SK-N-MC (cell line): ENCODE data around the gene DPH7.
"Not testable (repeated sequence)": the region's sequence is repeated elsewhere in the genome, so short reads cannot be mapped to it uniquely, and the experiment has no call there.

ENCODE experiments used
- DNase-seq: peaks from one replicate; pipeline ENCODE4 v3.0.0-alpha.2; 2011; ENCODE audit warnings: low read depth, low spot score
- H3K27ac ChIP-seq: fragments of 200-600 bp; sonication (generic); 2 replicates; pipeline ENCODE4 v1.5.1; 2016; ENCODE audit warnings: mixed run types
- H3K36me3 ChIP-seq: fragments of 200-600 bp; sonication (generic); 2 replicates; pipeline ENCODE4 v1.6.1; 2017; ENCODE audit warnings: antibody characterized with exemption, low read length, mixed read lengths; ENCODE audit not compliant: insufficient read depth
- H3K4me3 ChIP-seq: fragments of 200-600 bp; sonication (generic); 2 replicates; pipeline ENCODE4 v1.5.1; 2016
- H3K9ac ChIP-seq: fragments of 200-600 bp; sonication (generic); 2 replicates; pipeline ENCODE4 v1.8.0; 2017; ENCODE audit warnings: mixed run types, mixed read lengths; ENCODE audit not compliant: insufficient read length
- H3K9me3 ChIP-seq: fragments of 200-600 bp; sonication (generic); 2 replicates; pipeline ENCODE4 v1.6.1; 2017; ENCODE audit warnings: low read depth, mild to moderate bottlenecking, antibody characterized with exemption, low read length, moderate library complexity, mixed read lengths
- EZH2 ChIP-seq: fragments of 200-600 bp; sonication (generic); IDR thresholded peaks from one replicate; pipeline ENCODE4 v1.6.1; 2017; ENCODE audit warnings: antibody characterized with exemption
- FOXP2 ChIP-seq: optimal IDR thresholded peaks from 2 replicates; pipeline ENCODE3; 2011; ENCODE audit warnings: mild to moderate bottlenecking, moderate library complexity; ENCODE audit not compliant: insufficient read depth; ENCODE audit errors: extremely low read length, control extremely low read depth
- POLR2AphosphoS5 ChIP-seq: IDR thresholded peaks from 2 replicates; pipeline ENCODE4 v1.6.1; 2012; ENCODE audit warnings: mild to moderate bottlenecking, low read depth, low read length, borderline replicate concordance

Gene DPH7

GRCh38 chr9:137511758-137512463, 66.8 kb downstream of the DPH7 start:
- TF ChIP-seq POLR2AphosphoS5 = no peak
- no peak for TF ChIP-seq EZH2
- no peak for TF ChIP-seq FOXP2
- no peak overlapping the region for H3K9ac ChIP-seq
- no peak overlapping the region for H3K27ac ChIP-seq
- no peaks in the 10 kb centered on the region for H3K36me3 ChIP-seq
- no peak for DNase-seq
- H3K4me3 ChIP-seq = no peak overlapping the region
- no peaks in the 10 kb centered on the region for H3K9me3 ChIP-seq

- not testable (repeated sequence) for H3K27ac ChIP-seq, DNase-seq, H3K9ac ChIP-seq, H3K36me3 ChIP-seq, H3K4me3 ChIP-seq, H3K9me3 ChIP-seq
Measured at GRCh38 chr9:137511126-137511525, 67.6 kb downstream of the DPH7 start.

GRCh38 chr9:137509198-137509597, 69.5 kb downstream of the DPH7 start:
- Histone ChIP-seq H3K36me3 (no peaks in the 10 kb centered on the region), H3K9me3 (no peaks in the 10 kb centered on the region), H3K9ac (no peak overlapping the region), H3K4me3 (no peak overlapping the region), H3K27ac (no peak overlapping the region)
- no peak for DNase-seq
- TF ChIP-seq FOXP2 = no peak
- no peak for TF ChIP-seq POLR2AphosphoS5
- no peak for TF ChIP-seq EZH2

- H3K9me3 ChIP-seq = no peaks in the 10 kb centered on the region
- no peak for DNase-seq
- H3K9ac ChIP-seq = no peak overlapping the region
Measured at GRCh38 chr9:137506702-137507171, 72.0 kb downstream of the DPH7 start.

GRCh38 chr9:137506274-137506673, 72.5 kb downstream of the DPH7 start:
- Histone ChIP-seq H3K4me3 (no peak overlapping the region), H3K27ac (no peak overlapping the region), H3K36me3 (no peaks in the 10 kb centered on the region), H3K9ac (no peak overlapping the region), H3K9me3 (no peaks in the 10 kb centered on the region)
- no peak for DNase-seq
- no peak for TF ChIP-seq POLR2AphosphoS5
- no peak for TF ChIP-seq FOXP2
- no peak for TF ChIP-seq EZH2

More at GRCh38 chr9:137506702-137507171, 72.0 kb downstream of the DPH7 start:
- H3K36me3 ChIP-seq = no peaks in the 10 kb centered on the region
- no peak overlapping the region for H3K4me3 ChIP-seq
- TF ChIP-seq FOXP2 = no peak
- no peak for TF ChIP-seq POLR2AphosphoS5
- no peak for TF ChIP-seq EZH2
- no peak overlapping the region for H3K27ac ChIP-seq

- no peak overlapping the region for H3K4me3 ChIP-seq
- H3K36me3 ChIP-seq = no peaks in the 10 kb centered on the region
- no peak overlapping the region for H3K9ac ChIP-seq
- TF ChIP-seq FOXP2 (no peak), POLR2AphosphoS5 (no peak), EZH2 (no peak)
- no peak for DNase-seq
- H3K27ac ChIP-seq = no peak overlapping the region
- no peaks in the 10 kb centered on the region for H3K9me3 ChIP-seq
Measured at GRCh38 chr9:137505421-137506140, 73.1 kb downstream of the DPH7 start.
